Sigmoid colon (tissue), 4 donors: ENCODE results near the gene ENO3.

Source experiments
- CTCF ChIP-seq, 4 experiments: fragments of 450-650 bp in 3 of 4; fragments of 200-600 bp in 1 of 4; IDR thresholded peaks; one replicate each; pipeline ENCODE4 v1.5.1; 2016 to 2019; ENCODE audit warnings: antibody characterized with exemption in 4 of 4, mild to moderate bottlenecking in 3 of 4, moderate library complexity in 2 of 4
- EP300 ChIP-seq, 4 donors: sonication (generic); formaldehyde crosslinking; IDR thresholded peaks; one replicate each; pipeline ENCODE4 v1.6.1; 2017; ENCODE audit warnings: antibody characterized with exemption in 4 of 4
- POLR2A ChIP-seq, 2 donors: fragments of 450-650 bp; IDR thresholded peaks; one replicate each; pipeline ENCODE4 v1.6.1; 2016; ENCODE audit warnings: antibody characterized with exemption in 2 of 2, mild to moderate bottlenecking in 2 of 2, moderate library complexity in 2 of 2
- POLR2AphosphoS5 ChIP-seq, 4 donors: sonication (generic); formaldehyde crosslinking; IDR thresholded peaks; one replicate each; pipeline ENCODE4 v1.6.1; 2017; ENCODE audit warnings: antibody characterized with exemption in 4 of 4

- TF ChIP-seq POLR2A (IDR thresholded peaks at IDR 0.05) (no peak), CTCF (IDR thresholded peaks at IDR 0.05) (no peak), POLR2AphosphoS5 (IDR thresholded peaks at IDR 0.05) (no peak), EP300 (IDR thresholded peaks at IDR 0.05) (no peak)
Observed at GRCh38 chr17:4994081-4994595, 43.2 kb downstream of the ENO3 start.
